Mesendoderm (in vitro differentiated cells): ENCODE data around the gene RNF5.
"Not testable (repeated sequence)": the region's sequence is repeated elsewhere in the genome, so short reads cannot be mapped to it uniquely, and the experiment has no call there.

ENCODE experiments used
- DNase-seq: peaks from one replicate; pipeline ENCODE4 v3.0.0; 2013
- H2AK5ac ChIP-seq: 2 replicates; pipeline ENCODE4 v1.6.1; 2013; ENCODE audit warnings: low read length, inconsistent platforms
- H2BK120ac ChIP-seq: 2 replicates; pipeline ENCODE4 v1.6.1; 2013; ENCODE audit warnings: low read depth, mild to moderate bottlenecking, low read length, moderate library complexity, mixed read lengths
- H2BK15ac ChIP-seq: replicated peaks from 2 replicates; pipeline ENCODE4 v1.6.1; 2013; ENCODE audit warnings: low read depth, mild to moderate bottlenecking, moderate library complexity
- H2BK5ac ChIP-seq: 2 replicates; pipeline ENCODE4 v1.6.1; 2013; ENCODE audit warnings: low read length, inconsistent platforms
- H3K18ac ChIP-seq: 2 replicates; pipeline ENCODE4 v1.6.1; 2013; ENCODE audit warnings: mild to moderate bottlenecking, low read length, mixed read lengths
- H3K23ac ChIP-seq: one replicate; pipeline ENCODE4 v1.6.1; 2013; ENCODE audit warnings: low read length
- H3K27ac ChIP-seq: 2 replicates; pipeline ENCODE4 v1.5.1; 2013; ENCODE audit warnings: low read depth, mild to moderate bottlenecking, inconsistent platforms, low read length, moderate library complexity
- H3K27me3 ChIP-seq: 2 replicates; pipeline ENCODE4 v1.6.1; 2013; ENCODE audit warnings: low read length, control low read depth, mild to moderate bottlenecking, inconsistent platforms; ENCODE audit not compliant: insufficient read depth, poor library complexity
- H3K36me3 ChIP-seq: 2 replicates; pipeline ENCODE4 v1.6.1; 2013; ENCODE audit warnings: low read length, inconsistent platforms; ENCODE audit not compliant: control insufficient read depth, insufficient read depth
- H3K4ac ChIP-seq: one replicate; pipeline ENCODE4 v1.6.1; 2013; ENCODE audit warnings: low read depth, mild to moderate bottlenecking, low read length, moderate library complexity
- H3K4me1 ChIP-seq: 2 replicates; pipeline ENCODE4 v1.6.1; 2013; ENCODE audit warnings: low read depth, low read length, inconsistent platforms; ENCODE audit not compliant: control insufficient read depth
- H3K4me2 ChIP-seq: 2 replicates; pipeline ENCODE4 v1.6.1; 2013; ENCODE audit warnings: low read length
- H3K4me3 ChIP-seq: 2 replicates; pipeline ENCODE4 v1.5.1; 2013; ENCODE audit warnings: mild to moderate bottlenecking, low read length
- H3K56ac ChIP-seq: one replicate; pipeline ENCODE4 v1.6.1; 2013; ENCODE audit warnings: low read length
- H3K79me1 ChIP-seq: 2 replicates; pipeline ENCODE4 v1.6.1; 2013; ENCODE audit warnings: low read length, inconsistent platforms
- H3K79me2 ChIP-seq: 2 replicates; pipeline ENCODE4 v1.6.1; 2013; ENCODE audit warnings: mild to moderate bottlenecking, low read length; ENCODE audit not compliant: control insufficient read depth, insufficient read depth
- H3K9ac ChIP-seq: 2 replicates; pipeline ENCODE4 v1.6.1; 2013; ENCODE audit warnings: low read length, inconsistent platforms
- H4K5ac ChIP-seq: one replicate; pipeline ENCODE4 v1.6.1; 2013; ENCODE audit warnings: low read length
- H4K8ac ChIP-seq: one replicate; pipeline ENCODE4 v1.6.1; 2013; ENCODE audit warnings: low read depth, mild to moderate bottlenecking, control low read depth, low read length, moderate library complexity
- WGBS: extraction: QIAGEN DNeasy Blood & Tissue Kit; methylation state at CpG from one replicate; pipeline ENCODE4 v1.1.7; 2013; ENCODE audit warnings: low lambda C conversion rate, missing lambda C conversion rate; ENCODE audit not compliant: insufficient coverage; ENCODE audit errors: extremely low coverage; 5-methylcytosine and 5-hydroxymethylcytosine counted together

RNF5 gene

DNA sequence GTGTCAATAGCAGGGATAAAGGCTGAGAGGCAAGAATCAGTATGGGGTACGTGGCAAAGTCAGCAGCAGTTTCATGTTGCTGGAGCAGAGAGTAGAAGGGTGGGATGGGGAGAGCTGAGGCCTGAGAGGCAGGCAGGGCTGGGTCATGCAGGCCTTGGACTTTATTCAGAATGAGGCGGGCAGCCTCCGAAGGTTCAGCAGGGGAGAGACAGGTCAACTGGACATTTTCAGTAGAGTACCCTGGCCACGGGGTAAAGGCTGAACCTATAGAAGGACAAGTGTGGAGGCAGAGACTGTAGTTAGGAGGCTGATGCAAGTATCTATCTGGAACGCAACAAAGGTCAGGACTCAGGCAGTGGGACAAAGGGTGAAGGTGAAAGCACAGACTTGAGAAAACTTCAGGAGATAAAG is 32.0 kb downstream of the RNF5 start:
- Histone ChIP-seq H3K23ac (no peak overlapping the region), H3K36me3 (no peaks in the 10 kb centered on the region), H2BK5ac (no peak overlapping the region), H3K4me1 (no peaks in the 10 kb centered on the region), H3K18ac (no peak overlapping the region), H2AK5ac (no peak overlapping the region), H3K27ac (no peak overlapping the region), H3K79me2 (no peaks in the 10 kb centered on the region), H3K79me1 (no peaks in the 10 kb centered on the region), H3K27me3 (no peaks in the 10 kb centered on the region), H3K4me2 (no peak overlapping the region), H3K4ac (no peak overlapping the region), H2BK120ac (no peak overlapping the region), H4K5ac (no peak overlapping the region), H2BK15ac (no peak overlapping the region), H3K56ac (no peak overlapping the region), H4K8ac (no peak overlapping the region), H3K9ac (no peak overlapping the region), H3K4me3 (no peak overlapping the region)
- WGBS: no CpG with 5 or more reads among the region's 5 CpGs
- DNase-seq: no peak

- not testable (repeated sequence) for H4K5ac ChIP-seq, H3K4me1 ChIP-seq, H3K4me2 ChIP-seq, H2BK15ac ChIP-seq, H4K8ac ChIP-seq, H2AK5ac ChIP-seq, H3K36me3 ChIP-seq, H3K56ac ChIP-seq, H3K27me3 ChIP-seq, H3K9ac ChIP-seq, H3K18ac ChIP-seq, H3K4me3 ChIP-seq, H3K27ac ChIP-seq, H3K4ac ChIP-seq, H3K79me1 ChIP-seq, H3K79me2 ChIP-seq, H2BK5ac ChIP-seq, H2BK120ac ChIP-seq, DNase-seq, H3K23ac ChIP-seq
- no CpG with 5 or more reads among the region's 4 CpGs for WGBS
These were observed 33.2 kb downstream of the RNF5 start for GRCh38 chr6:32211432-32211831.

GRCh38 chr6:32212076-32212760 is 34.0 kb downstream of the RNF5 start:
- Histone ChIP-seq H3K4me1 (no peaks in the 10 kb centered on the region), H3K79me1 (no peaks in the 10 kb centered on the region), H2BK15ac (no peak overlapping the region), H3K27me3 (no peaks in the 10 kb centered on the region), H2BK5ac (no peak overlapping the region), H3K56ac (no peak overlapping the region), H3K9ac (no peak overlapping the region), H3K4me3 (no peak overlapping the region), H3K23ac (no peak overlapping the region), H2BK120ac (no peak overlapping the region), H4K8ac (no peak overlapping the region), H3K4me2 (no peak overlapping the region), H4K5ac (no peak overlapping the region), H2AK5ac (no peak overlapping the region), H3K36me3 (no peaks in the 10 kb centered on the region), H3K27ac (no peak overlapping the region), H3K4ac (no peak overlapping the region), H3K79me2 (no peaks in the 10 kb centered on the region), H3K18ac (no peak overlapping the region)
- no CpG with 5 or more reads among the region's 12 CpGs for WGBS
- no peak for DNase-seq

GRCh38 chr6:32213649-32214048 is 35.4 kb downstream of the RNF5 start:
- WGBS: no CpG with 5 or more reads among the region's 6 CpGs
- no peak overlapping the region for H2BK5ac ChIP-seq
- no peak overlapping the region for H3K23ac ChIP-seq
- H3K4me1 ChIP-seq: no peaks in the 10 kb centered on the region
- H2BK15ac ChIP-seq: no peak overlapping the region
- no peak overlapping the region for H3K56ac ChIP-seq
- no peak overlapping the region for H4K5ac ChIP-seq
- no peaks in the 10 kb centered on the region for H3K27me3 ChIP-seq
- H3K79me1 ChIP-seq: no peaks in the 10 kb centered on the region
- H3K9ac ChIP-seq: no peak overlapping the region
- H3K79me2 ChIP-seq: no peaks in the 10 kb centered on the region
- no peak overlapping the region for H2AK5ac ChIP-seq
- H3K4me3 ChIP-seq: no peak overlapping the region
- no peak for DNase-seq
- H3K36me3 ChIP-seq: no peaks in the 10 kb centered on the region
- no peak overlapping the region for H3K27ac ChIP-seq
- H2BK120ac ChIP-seq: no peak overlapping the region
- H4K8ac ChIP-seq: no peak overlapping the region
- no peak overlapping the region for H3K4me2 ChIP-seq
- no peak overlapping the region for H3K18ac ChIP-seq
- H3K4ac ChIP-seq: no peak overlapping the region

- Histone ChIP-seq H3K79me1 (no peaks in the 10 kb centered on the region), H3K27ac (no peak overlapping the region), H3K4ac (no peak overlapping the region), H3K23ac (no peak overlapping the region), H3K56ac (no peak overlapping the region), H2BK5ac (no peak overlapping the region), H2BK15ac (no peak overlapping the region), H3K9ac (no peak overlapping the region), H2BK120ac (no peak overlapping the region), H3K36me3 (no peaks in the 10 kb centered on the region), H2AK5ac (no peak overlapping the region), H3K27me3 (no peaks in the 10 kb centered on the region), H3K4me1 (no peaks in the 10 kb centered on the region), H3K4me3 (no peak overlapping the region), H3K79me2 (no peaks in the 10 kb centered on the region), H4K5ac (no peak overlapping the region), H3K4me2 (no peak overlapping the region), H4K8ac (no peak overlapping the region), H3K18ac (no peak overlapping the region)
- DNase-seq: no peak
- WGBS: no CpG with 5 or more reads among the region's 3 CpGs
These were observed 35.9 kb downstream of the RNF5 start for GRCh38 chr6:32214126-32214525.

GRCh38 chr6:32215617-32216016 is 37.4 kb downstream of the RNF5 start:
- Histone ChIP-seq H3K4me2 (no peak overlapping the region), H3K27me3 (no peaks in the 10 kb centered on the region), H2AK5ac (no peak overlapping the region), H3K4me1 (no peaks in the 10 kb centered on the region), H3K4ac (no peak overlapping the region), H3K36me3 (no peaks in the 10 kb centered on the region), H4K5ac (no peak overlapping the region), H3K27ac (no peak overlapping the region), H3K56ac (no peak overlapping the region), H4K8ac (no peak overlapping the region), H3K23ac (no peak overlapping the region), H3K79me2 (no peaks in the 10 kb centered on the region), H3K79me1 (no peaks in the 10 kb centered on the region), H3K4me3 (no peak overlapping the region), H2BK15ac (no peak overlapping the region), H3K9ac (no peak overlapping the region), H2BK5ac (no peak overlapping the region), H3K18ac (no peak overlapping the region), H2BK120ac (no peak overlapping the region)
- WGBS: no CpG with 5 or more reads among the region's 4 CpGs
- no peak for DNase-seq
